ENCODE measurements around the gene CCZ1B. TPM values are rescaled to one million over a fixed set of nuclear protein-coding genes. Genes with fewer than 3 reads are reported as not detected.
"Not testable (repeated sequence)": the region's sequence is repeated elsewhere in the genome, so short reads cannot be mapped to it uniquely, and the experiment has no call there.

Gene CCZ1B
- total RNA-seq, 4 donors from 2014 or later: 21.9 to 49.7 (median 33.9) TPM

DNA sequence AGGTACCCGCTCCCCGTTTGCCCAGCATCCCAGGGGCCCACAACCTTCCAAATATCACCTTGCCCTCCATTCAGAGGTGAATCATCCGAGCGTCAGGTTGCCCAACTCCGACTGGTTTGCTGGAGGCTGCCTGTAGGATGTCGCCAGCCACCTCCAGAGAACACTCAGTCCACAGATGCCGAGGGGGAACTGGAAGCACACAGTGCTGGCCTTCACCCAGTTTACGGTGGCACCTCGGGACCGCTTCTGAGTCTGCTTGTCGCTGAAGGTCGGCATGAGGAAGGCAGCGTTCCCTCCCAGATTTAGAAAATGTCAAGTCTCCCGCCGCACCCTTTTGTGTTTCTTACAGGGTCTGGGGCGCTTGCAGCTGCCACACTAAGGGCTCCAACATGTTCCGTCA lies 27.6 kb upstream of the CCZ1B start:
- H3K9me3 ChIP-seq, H3K27me3 ChIP-seq, H3K36me3 ChIP-seq, H3K4me3 ChIP-seq, H3K27ac ChIP-seq, ATAC-seq: not testable (repeated sequence)
- WGBS, 2 donors (ENCODE audit: low coverage in 1 of 2): 100% methylated on average over 3 of the region's 17 CpGs; no CpG with 5 or more reads in 1 of the 2 donors
- peaks cover 0 to 11% (median 0%) of the 10 kb centered on the region in 3 donors for H3K4me1 ChIP-seq

GRCh38 chr7:6849127-6849526 lies 23.1 kb upstream of the CCZ1B start:
- not testable (repeated sequence) for H3K4me1 ChIP-seq, H3K27ac ChIP-seq, ATAC-seq, H3K4me3 ChIP-seq, H3K27me3 ChIP-seq, H3K36me3 ChIP-seq, H3K9me3 ChIP-seq
- WGBS, 2 donors (ENCODE audit: low coverage in 1 of 2): 85 to 89% methylated on average over 5 to 6 of the region's 6 CpGs

DNA sequence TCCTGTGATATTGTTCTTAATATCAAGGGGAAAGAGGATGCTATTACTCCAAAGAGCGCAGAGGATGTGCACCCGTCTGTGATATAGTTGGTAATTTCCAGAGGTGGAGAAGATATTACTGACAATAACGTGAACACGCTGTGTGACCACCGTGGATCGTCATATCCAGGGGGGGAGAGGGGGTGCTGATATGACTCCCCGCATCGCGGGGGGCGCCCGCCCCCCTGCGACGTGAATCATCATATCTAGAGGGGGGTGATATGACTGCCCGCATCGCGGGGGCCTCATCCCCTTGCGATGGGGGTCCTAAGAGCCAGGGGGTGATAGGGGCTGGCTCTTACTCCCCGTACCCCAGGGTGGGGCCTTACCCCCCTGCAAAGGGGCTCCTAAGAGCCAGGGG lies 21.7 kb upstream of the CCZ1B start:
- H3K27ac ChIP-seq, ATAC-seq, H3K4me3 ChIP-seq, H3K36me3 ChIP-seq, H3K9me3 ChIP-seq, H3K4me1 ChIP-seq: not testable (repeated sequence)
- H3K27me3 ChIP-seq: peaks cover 15% of the 10 kb centered on the region
- 78% methylated on average over 10 of the region's 18 CpGs; no CpG with 5 or more reads in 1 of the 2 donors for WGBS, 2 donors (ENCODE audit: low coverage in 1 of 2)

DNA sequence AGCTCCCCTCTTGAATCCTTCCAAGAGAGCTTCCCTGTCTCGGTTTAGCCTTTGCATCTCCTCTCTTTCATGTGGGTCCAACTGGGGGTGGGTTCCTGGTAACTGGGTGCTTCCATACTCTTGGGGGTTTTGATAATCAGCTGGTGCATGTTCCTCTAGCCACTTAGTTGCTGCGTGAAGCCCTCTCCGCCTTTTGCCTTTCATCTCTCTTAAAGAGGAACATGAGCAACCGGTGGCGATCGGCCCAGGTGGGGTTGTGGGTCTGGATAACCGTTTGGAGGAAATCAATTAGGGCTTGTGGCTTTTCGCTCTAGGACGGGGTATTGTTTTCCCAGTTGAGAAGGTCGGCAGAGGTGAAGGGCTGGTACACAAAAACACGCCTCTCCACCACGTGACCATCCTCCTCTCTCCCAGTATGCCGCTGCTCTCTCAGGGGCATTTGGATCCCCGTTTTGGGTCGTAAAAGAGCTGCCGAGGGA lies 19.9 kb upstream of the CCZ1B start:
- not testable (repeated sequence) for ATAC-seq, H3K9me3 ChIP-seq, H3K4me1 ChIP-seq, H3K4me3 ChIP-seq, H3K36me3 ChIP-seq, H3K27ac ChIP-seq
- WGBS, 2 donors (ENCODE audit: low coverage in 1 of 2): 50 to 54% methylated on average over 7 to 9 of the region's 16 CpGs
- peaks cover 21% of the 10 kb centered on the region for H3K27me3 ChIP-seq

- H3K27ac ChIP-seq, ATAC-seq, H3K4me1 ChIP-seq, H3K36me3 ChIP-seq, H3K9me3 ChIP-seq, H3K4me3 ChIP-seq: not testable (repeated sequence)
- peaks cover 21% of the 10 kb centered on the region for H3K27me3 ChIP-seq
- 75 to 77% methylated on average over 5 to 6 of the region's 6 CpGs for WGBS, 2 donors (ENCODE audit: low coverage in 1 of 2)
Observed at GRCh38 chr7:6843654-6844053, 17.6 kb upstream of the CCZ1B start.

GRCh38 chr7:6843092-6843491 lies 17.0 kb upstream of the CCZ1B start:
- ATAC-seq: not testable (repeated sequence)

GRCh38 chr7:6842278-6842921 lies 16.3 kb upstream of the CCZ1B start:
- not testable (repeated sequence) for H3K9me3 ChIP-seq, H3K27ac ChIP-seq, H3K4me3 ChIP-seq, H3K36me3 ChIP-seq, H3K4me1 ChIP-seq, ATAC-seq
- H3K27me3 ChIP-seq: peaks cover 15% of the 10 kb centered on the region
- WGBS, 2 donors (ENCODE audit: low coverage in 1 of 2): 73 to 80% methylated on average over 3 to 8 of the region's 20 CpGs

More at GRCh38 chr7:6843092-6843491, 17.0 kb upstream of the CCZ1B start:
- H3K27ac ChIP-seq, H3K36me3 ChIP-seq, H3K9me3 ChIP-seq, H3K4me3 ChIP-seq, H3K4me1 ChIP-seq: not testable (repeated sequence)
- WGBS, 2 donors (ENCODE audit: low coverage in 1 of 2): 0 to 10% methylated on average over 2 of the region's 5 CpGs
- H3K27me3 ChIP-seq: peaks cover 19% of the 10 kb centered on the region

DNA sequence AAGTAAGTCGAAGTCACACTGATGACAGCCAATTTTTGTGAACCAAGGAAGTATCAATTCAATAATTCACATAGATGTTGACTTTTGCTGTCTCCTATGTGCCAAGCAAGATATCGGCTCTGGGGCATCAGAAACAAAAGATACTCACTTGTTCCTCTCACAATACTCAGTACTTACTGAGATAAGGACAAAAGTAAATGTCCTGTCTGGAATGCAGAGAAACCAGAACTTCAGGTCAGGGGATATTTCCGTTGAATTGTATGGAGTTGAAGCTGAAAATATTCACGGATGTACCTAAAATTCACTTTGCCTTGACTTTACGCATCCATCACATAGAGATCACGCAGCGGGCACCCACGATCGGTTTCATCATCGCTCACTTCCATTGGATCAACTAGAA lies 11.0 kb upstream of the CCZ1B start:
- H3K4me1 ChIP-seq, H3K9me3 ChIP-seq, H3K36me3 ChIP-seq, ATAC-seq, H3K4me3 ChIP-seq, H3K27ac ChIP-seq: not testable (repeated sequence)
- H3K27me3 ChIP-seq: peaks cover 18% of the 10 kb centered on the region
- 85 to 94% methylated on average over 9 to 10 of the region's 10 CpGs for WGBS, 2 donors (ENCODE audit: low coverage in 1 of 2)

GRCh38 chr7:6835521-6835920 lies 9.4 kb upstream of the CCZ1B start:
- not testable (repeated sequence) for H3K27ac ChIP-seq, H3K4me1 ChIP-seq, H3K36me3 ChIP-seq, H3K9me3 ChIP-seq, H3K4me3 ChIP-seq, ATAC-seq
- WGBS, 2 donors (ENCODE audit: low coverage in 1 of 2): 48 to 56% methylated on average over 2 of the region's 3 CpGs
- peaks cover 31% of the 10 kb centered on the region for H3K27me3 ChIP-seq

GRCh38 chr7:6833636-6834035 lies 7.6 kb upstream of the CCZ1B start:
- no peak overlapping the region for H3K4me3 ChIP-seq
- H3K27me3 ChIP-seq: peaks cover 40% of the 10 kb centered on the region
- no peak for TF ChIP-seq POLR2AphosphoS5 (IDR thresholded peaks at IDR 0.05)
- TF ChIP-seq POLR2A (IDR thresholded peaks at IDR 0.05): no peak
- TF ChIP-seq, protein P1, sequence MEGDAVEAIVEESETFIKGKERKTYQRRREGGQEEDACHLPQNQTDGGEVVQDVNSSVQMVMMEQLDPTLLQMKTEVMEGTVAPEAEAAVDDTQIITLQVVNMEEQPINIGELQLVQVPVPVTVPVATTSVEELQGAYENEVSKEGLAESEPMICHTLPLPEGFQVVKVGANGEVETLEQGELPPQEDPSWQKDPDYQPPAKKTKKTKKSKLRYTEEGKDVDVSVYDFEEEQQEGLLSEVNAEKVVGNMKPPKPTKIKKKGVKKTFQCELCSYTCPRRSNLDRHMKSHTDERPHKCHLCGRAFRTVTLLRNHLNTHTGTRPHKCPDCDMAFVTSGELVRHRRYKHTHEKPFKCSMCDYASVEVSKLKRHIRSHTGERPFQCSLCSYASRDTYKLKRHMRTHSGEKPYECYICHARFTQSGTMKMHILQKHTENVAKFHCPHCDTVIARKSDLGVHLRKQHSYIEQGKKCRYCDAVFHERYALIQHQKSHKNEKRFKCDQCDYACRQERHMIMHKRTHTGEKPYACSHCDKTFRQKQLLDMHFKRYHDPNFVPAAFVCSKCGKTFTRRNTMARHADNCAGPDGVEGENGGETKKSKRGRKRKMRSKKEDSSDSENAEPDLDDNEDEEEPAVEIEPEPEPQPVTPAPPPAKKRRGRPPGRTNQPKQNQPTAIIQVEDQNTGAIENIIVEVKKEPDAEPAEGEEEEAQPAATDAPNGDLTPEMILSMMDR (IDR thresholded peaks at IDR 0.05): no peak
- TF ChIP-seq EP300 (IDR thresholded peaks at IDR 0.05): no peak
- H3K9me3 ChIP-seq: no peaks in the 10 kb centered on the region
- 78 to 79% methylated on average over 5 to 6 of the region's 6 CpGs for WGBS, 2 donors (ENCODE audit: low coverage in 1 of 2)
- no peaks in the 10 kb centered on the region for H3K4me1 ChIP-seq
- no peaks in the 10 kb centered on the region for H3K36me3 ChIP-seq
- ATAC-seq: no peak
- no peak overlapping the region for H3K27ac ChIP-seq

Data from gastroesophageal sphincter (tissue), 4 donors.